NCI-H774 (cell line): Measurements from ENCODE around the gene EPS8L1.
"Not testable (repeated sequence)": the region's sequence is repeated elsewhere in the genome, so short reads cannot be mapped to it uniquely, and the experiment has no call there.

Experiments
- DNase-seq: peaks from one replicate; lab custom pipeline; 2025; lab: John Stamatoyannopoulos, UW

EPS8L1 gene

DNA sequence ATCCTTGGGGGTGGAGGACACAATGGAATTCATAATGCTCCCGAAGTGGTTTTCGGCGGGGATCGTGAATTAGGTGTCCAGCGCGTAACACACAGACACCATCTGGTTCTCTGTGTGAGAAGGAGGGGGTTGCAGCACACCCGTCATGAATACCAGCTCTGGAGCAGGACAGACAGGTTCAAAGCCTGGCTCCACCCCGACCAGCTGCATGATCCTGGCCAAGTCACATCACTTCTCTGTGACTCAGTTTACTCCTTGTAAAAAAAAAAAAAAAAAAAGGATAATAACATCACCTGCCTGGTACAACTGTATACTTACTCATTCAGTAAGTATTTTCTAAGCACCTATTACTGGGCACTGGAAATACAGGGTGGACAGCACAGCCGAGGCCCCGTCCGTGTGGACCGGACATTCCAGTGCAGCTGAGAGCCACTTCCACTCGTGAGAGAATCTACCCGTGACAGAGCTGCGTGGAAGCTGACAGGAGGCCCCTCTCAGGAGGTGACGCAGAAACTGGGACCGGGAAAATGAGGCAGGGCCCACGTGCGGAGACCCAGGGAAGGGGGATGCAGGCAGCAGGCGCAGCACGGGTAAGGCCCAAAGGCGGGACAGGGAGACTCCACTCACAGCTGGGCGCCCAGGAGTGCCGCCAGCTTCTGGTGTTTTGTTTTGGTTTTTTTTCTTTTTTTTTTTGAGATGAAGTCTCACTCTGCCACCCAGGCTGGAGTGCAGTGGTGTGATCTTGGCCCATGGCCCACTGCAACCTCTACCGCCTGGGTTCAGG, 24.7 kb upstream of the EPS8L1 start:
- DNase-seq = no peak

- no peak for DNase-seq
These were observed 21.9 kb upstream of the EPS8L1 start for GRCh38 chr19:55053735-55054134.

GRCh38 chr19:55056827-55057226, 18.8 kb upstream of the EPS8L1 start:
- DNase-seq = no peak

DNA sequence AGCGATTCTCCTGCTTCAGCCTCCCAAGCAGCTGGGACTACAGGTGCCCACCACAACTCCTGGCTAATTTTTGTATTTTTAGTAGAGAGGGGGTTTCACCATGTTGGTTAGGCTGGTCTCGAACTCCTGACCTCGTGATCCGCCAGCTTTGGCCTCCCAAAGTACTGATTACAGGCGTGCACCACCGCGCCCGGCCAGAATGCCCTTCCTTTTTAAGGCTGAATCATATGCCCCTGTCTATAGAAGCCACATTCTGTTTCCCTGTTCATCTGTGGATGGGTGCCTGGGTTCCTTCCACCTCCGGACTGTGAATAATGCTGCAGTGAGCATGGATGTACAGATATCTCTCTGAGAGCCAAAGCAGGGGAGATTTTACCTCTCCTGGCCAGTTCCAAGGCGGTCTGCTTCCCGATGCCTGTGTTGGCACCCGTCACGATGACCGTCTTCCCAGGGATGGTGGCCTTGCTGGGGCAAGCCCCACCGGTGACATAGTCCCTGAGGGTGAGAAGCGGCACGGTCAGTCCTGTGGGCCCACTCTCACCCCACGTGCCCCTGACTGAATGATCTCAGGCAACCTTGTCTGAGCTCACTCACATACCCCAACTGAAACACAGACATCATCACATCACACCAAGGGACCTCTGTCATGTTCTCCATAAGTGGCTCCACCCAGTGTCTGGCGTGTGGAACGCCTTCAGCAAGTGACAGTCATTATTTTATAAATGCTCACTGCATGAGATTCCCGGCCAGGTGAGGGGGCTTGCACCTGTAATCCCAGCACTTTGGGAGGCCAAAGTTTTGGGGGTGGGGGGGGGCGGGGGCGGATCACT, 16.7 kb upstream of the EPS8L1 start:
- no peak for DNase-seq

DNA sequence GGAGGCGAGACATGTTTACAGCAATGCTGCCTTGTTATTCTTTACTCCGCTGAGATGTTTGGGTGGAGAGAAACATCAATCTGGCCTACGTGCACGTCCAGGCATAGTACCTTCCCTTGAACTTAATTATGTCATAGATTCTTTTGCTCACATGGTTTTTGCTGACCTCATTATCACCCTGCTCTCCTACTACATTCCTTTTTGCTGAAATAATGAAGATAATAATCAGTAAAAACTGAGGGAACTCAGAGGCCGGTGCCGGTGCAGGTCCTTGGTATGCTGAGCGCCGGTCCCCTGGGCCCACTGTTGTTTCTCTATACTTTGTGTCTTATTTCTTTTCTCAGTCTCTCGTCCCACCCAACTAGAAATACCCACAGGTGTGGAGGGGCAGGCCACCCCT, 15.4 kb upstream of the EPS8L1 start:
- DNase-seq = not testable (repeated sequence)

GRCh38 chr19:55062735-55063491, 12.8 kb upstream of the EPS8L1 start, which contains the start of gene RDH13:
TSS of gene RDH13 (minus strand) at chr19:55063148. CDS start at chr19:55063032, 116 bp downstream.
- DNase-seq = peak; percentile 91

DNA sequence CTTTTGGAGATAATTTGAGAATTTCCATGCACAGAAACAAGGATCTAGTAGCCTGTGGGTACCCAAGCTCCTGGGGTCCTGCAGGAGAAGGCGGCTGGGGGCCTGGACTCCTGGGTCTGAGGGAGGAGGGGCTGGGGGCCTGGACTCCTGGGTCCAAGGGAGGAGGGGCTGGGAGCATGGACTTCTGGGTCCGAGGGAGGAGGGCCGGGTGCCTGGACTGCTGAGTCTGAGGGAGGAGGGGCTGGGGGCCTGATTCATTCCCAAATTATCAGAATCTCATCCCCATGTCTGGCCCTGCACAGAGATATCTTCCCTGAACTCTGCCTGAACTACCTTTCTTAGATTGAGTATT, 12.2 kb upstream of the EPS8L1 start:
- DNase-seq = no peak

GRCh38 chr19:55065516-55065915, 10.2 kb upstream of the EPS8L1 start:
- not testable (repeated sequence) for DNase-seq

- no peak for DNase-seq
These were observed 9.5 kb upstream of the EPS8L1 start for GRCh38 chr19:55066107-55066709.

- no peak for DNase-seq
These were observed 7.8 kb upstream of the EPS8L1 start for GRCh38 chr19:55067869-55068268.

DNA sequence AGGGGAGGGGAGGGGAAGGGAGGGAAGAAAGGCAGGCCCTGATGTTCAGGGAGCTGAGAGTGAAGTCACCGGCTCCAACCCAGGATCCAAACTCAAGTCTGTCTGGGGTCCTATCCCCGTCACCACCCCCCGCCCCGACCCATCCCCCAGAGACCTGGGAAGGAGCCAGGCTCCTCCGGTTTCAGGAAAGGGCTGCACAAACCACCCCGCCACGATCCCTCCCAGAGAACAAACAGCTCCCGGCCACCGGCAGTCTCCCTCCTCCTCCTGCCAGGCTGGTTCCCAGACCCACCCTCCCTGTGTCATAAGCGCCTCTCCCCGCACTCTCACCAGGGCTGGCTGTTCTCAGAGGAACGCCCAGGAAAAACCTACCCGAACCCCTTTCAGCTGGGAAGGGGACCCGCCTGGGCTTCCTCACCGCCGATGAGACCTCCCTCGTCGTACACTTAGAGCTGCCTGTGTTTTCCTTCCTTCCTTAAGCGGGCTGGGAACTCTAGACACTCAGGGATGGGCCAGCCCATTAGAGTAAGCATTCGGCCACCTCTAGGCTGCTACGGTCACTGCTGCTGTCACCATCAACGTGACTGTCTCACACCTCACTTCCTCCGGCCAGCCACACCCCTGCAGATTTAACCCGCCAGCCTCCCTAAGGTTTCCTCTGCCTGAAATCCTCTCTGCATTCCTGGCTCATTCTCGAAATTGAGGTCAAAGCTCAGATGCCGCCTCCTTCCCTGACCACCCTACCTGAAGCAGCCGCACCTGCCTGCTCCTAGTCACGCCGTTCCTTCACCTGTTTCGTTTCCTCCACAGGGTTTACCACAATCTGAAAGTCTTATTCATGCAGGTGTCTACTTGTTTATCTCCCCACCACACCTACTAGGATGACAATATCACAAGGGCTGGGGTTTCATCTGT, 6.5 kb upstream of the EPS8L1 start:
- no peak for DNase-seq

DNA sequence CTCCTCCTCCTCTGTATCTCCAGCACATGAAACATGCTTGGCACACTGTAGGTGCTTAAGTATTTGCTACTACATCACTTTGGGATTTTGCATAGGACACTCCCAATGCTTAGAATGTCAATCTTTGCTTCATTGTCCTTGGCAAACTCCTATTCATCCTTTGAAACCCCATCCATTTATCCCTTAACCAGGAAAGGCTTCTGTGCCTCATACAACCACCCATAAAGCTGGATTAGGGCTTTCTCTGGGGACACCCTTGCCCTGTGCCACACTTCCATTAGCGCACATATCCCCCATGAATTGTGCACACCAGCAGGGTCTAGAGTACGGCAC, 5.8 kb upstream of the EPS8L1 start:
- no peak for DNase-seq

DNA sequence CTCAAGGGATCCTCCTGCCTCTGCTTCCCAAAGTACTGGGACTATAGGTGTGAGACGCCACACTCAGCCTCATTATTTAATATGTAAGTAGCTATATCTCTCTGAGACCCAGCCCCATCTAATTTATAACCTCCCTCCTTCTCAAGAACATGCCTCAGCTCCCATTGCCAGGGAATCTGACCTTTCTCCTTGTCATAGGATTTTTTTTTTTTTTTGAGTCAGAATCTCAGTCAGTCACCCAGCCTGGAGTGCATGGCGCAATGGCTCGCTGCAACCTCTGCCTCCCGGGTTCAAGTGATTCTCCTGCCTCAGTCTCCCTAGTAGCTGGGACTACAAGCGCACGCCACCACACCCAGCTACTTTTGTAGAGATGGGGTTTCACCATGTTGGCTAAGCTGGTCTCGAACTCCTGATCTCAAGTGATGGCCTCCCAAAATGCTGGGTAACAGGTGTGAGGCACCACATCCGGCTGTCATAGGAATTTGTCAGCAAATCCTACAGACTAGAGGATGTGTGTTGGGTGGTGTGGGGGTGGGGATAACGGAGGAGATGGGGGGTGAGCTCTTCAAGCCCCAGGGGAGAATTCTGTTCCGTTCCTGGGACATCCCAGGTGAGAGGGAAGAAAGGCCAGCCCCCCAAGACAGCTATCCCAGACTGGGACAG, 5.1 kb upstream of the EPS8L1 start:
- no peak for DNase-seq

GRCh38 chr19:55071129-55071502, 4.6 kb upstream of the EPS8L1 start:
- no peak for DNase-seq

GRCh38 chr19:55071913-55072312, 3.8 kb upstream of the EPS8L1 start:
- no peak for DNase-seq

- DNase-seq = no peak
These were observed 652 bp downstream of the EPS8L1 start for GRCh38 chr19:55076321-55076720.

DNA sequence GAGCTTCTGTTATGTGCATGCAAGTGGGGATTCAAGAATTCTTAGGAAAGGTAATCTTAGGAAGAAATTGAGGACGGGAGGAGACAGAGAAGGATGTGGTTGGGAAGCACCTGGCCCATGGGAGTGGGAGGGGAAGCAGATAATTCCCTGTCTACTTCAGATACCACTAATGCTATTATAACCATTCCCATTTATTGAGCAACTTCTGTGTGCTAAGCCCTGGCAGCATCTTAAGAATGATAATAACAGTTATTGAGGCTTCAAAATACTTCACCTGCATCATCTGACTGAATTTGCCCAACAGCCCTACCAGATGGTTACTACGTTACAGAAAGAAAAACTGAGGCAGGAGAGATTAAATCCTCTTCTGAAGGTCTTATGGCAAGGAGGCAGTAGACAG, 1.4 kb downstream of the EPS8L1 start:
- no peak for DNase-seq

GRCh38 chr19:55078996-55079395, 3.3 kb downstream of the EPS8L1 start:
- no peak for DNase-seq

- DNase-seq = no peak
These were observed 3.9 kb downstream of the EPS8L1 start for GRCh38 chr19:55079400-55080038.
